GM13977 (cell line): ENCODE measurements around the gene PAQR8.

Source experiments
- DNase-seq: peaks from one replicate; pipeline ENCODE4 v3.0.0; 2012; ENCODE audit warnings: low spot score
- CTCF ChIP-seq: IDR thresholded peaks from 2 replicates; pipeline ENCODE4 v1.5.1; 2012; ENCODE audit warnings: mild to moderate bottlenecking, control low read depth; ENCODE audit not compliant: insufficient read depth; ENCODE audit errors: extremely low read depth, missing control alignments
- in situ Hi-C: fragments of 300-500 bp; cut with MboI; formaldehyde crosslinking; loops from one replicate; pipeline ENCODE4 v1.12.0; 2022; ENCODE audit warnings: low sequenced_read_pairs, low pct_unique_long_range_greater_than_20kb, mixed read lengths, inconsistent platforms; ENCODE audit not compliant: unreplicated experiment

PAQR8 gene

GRCh38 chr6:52391599-52391998 is 29.6 kb downstream of the PAQR8 start:
- TF ChIP-seq CTCF, result no peak
- in situ Hi-C loops, result loop anchor here (5.0 to 10.0 kb wide), 2 partner anchors 34 to 227 kb away; no protein-coding TSS in a partner anchor
- no peak for DNase-seq

- in situ Hi-C loops, result loop anchor here (5.0 to 10.0 kb wide), 2 partner anchors 36 to 228 kb away; no protein-coding TSS in a partner anchor
- no peak for TF ChIP-seq CTCF
- DNase-seq, result no peak
Observed at GRCh38 chr6:52392944-52393343, 31.0 kb downstream of the PAQR8 start.

- TF ChIP-seq CTCF, result no peak
- in situ Hi-C loops, result loop anchor here (5.0 to 10.0 kb wide), 2 partner anchors 36 to 229 kb away; no protein-coding TSS in a partner anchor
- DNase-seq, result no peak
Observed at GRCh38 chr6:52393780-52394179, 31.8 kb downstream of the PAQR8 start.

GRCh38 chr6:52394251-52394666 is 32.3 kb downstream of the PAQR8 start:
- no peak for TF ChIP-seq CTCF
- in situ Hi-C loops, result loop anchor here (5.0 to 10.0 kb wide), 2 partner anchors 37 to 229 kb away; no protein-coding TSS in a partner anchor
- no peak for DNase-seq

- no peak for DNase-seq
- in situ Hi-C loops, result loop anchor here (10.0 kb wide), 1 partner anchor 231 kb away; no protein-coding TSS in a partner anchor
- TF ChIP-seq CTCF, result no peak
Observed at GRCh38 chr6:52395969-52396368, 34.0 kb downstream of the PAQR8 start.

GRCh38 chr6:52399511-52400312 is 37.8 kb downstream of the PAQR8 start:
- TF ChIP-seq CTCF, result peak; percentile 85
- peak; percentile 50 for DNase-seq
- in situ Hi-C loops, result loop anchor here (5.0 to 10.0 kb wide), 2 partner anchors 107 to 235 kb away; no protein-coding TSS in a partner anchor
